ENCODE measurements around the gene ADCK2.
"Not testable (repeated sequence)": the region's sequence is repeated elsewhere in the genome, so short reads cannot be mapped to it uniquely, and the experiment has no call there.

GRCh38 chr7:140676956-140677355 lies 4.2 kb downstream of the ADCK2 start:
- not testable (repeated sequence) for TF ChIP-seq CTCF, POLR2A (IDR thresholded peaks at IDR 0.05)

All from Peyer's patch (tissue), 4 donors.